Measurements from ENCODE around the gene THSD4. TPM values are rescaled to one million over a fixed set of nuclear protein-coding genes. Genes with fewer than 3 reads are reported as not detected.

Gene THSD4
- total RNA-seq, 1 experiment from 2014 or later = 1.2 TPM

DNA sequence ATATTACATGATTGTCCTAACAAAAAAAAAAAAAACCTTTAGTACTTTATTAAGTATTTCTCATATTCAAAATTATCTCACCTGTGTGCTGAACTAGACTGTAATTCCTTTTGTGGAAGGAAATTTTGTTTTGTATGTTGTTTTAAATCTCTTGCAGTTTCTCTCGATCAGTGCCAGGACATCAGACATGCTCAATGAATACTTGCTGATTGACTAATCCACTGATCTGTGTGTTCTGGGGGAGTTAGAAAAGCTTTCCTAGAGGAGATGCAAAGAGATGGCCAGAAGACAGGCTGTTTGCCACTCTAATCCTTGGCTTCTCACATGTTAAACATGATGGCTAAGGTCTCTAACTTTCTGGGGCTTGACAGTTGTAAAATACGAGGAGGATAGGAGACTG is 461.8 kb downstream of the THSD4 start:
- DNase-seq (ENCODE audit: low spot score) = no peak

DNA sequence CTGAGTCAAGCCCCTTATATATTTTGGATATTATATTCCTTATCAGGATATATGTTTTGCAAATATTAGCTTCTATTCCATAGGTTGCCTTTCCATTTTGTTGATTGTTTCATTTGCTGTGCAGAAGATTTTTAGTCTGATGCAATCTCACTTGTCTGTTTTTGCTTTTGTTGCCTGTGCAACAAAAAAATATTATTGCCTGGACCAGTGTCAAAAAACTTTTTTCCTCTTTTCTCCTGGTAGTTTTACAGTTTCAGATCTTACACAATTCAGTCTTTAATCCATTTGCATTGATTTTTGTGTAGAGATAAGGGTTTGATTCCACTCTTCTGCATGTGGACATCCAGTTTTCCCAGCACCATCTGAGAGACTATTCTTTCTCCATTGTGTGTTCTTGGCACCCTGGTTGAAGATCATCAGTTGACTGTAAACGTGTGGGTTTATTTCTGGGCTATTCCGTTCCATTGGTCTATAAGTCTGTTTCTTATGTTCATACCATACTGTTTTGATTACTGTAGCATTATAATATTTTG is 466.2 kb downstream of the THSD4 start:
- DNase-seq (ENCODE audit: low spot score) = no peak

DNA sequence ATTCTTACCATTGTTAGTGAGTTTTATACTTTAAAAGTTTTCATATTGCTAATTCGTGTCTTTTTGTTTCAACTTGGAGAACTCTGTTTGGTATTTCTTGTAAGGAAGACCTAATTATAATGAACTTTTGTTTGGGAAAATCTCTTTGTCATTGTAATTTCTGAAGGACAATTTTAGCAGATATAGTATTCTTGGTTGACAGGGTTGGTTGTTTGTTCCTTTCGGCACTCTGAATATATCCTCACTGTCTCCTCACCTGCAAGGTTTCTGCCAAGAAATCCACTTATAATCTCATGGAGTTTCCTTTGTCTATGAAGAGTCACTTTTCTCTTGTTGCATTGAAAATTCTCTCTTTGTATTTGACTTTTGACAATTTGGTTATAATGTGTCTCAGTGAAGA is 469.9 kb downstream of the THSD4 start:
- DNase-seq (ENCODE audit: low spot score) = no peak

DNA sequence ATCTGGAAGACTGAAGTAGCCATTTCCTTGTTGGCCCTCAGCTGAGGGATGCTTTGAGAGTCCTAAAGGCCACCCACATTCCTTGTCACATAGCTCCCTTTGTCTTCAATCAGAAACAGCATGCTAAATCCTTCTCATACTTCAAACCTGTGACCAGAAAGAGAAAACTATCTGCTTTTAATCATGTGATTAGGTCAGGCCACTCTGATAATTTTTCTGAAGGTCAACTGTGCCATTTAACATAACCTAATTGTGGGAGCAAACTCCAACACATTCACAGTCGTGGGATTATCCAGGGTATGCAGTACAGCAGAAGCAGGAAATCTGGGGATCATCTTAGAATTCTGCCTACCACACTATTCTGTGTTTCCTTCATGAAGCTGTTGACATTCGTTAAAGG is 471.2 kb downstream of the THSD4 start:
- DNase-seq (ENCODE audit: low spot score) = no peak

DNA sequence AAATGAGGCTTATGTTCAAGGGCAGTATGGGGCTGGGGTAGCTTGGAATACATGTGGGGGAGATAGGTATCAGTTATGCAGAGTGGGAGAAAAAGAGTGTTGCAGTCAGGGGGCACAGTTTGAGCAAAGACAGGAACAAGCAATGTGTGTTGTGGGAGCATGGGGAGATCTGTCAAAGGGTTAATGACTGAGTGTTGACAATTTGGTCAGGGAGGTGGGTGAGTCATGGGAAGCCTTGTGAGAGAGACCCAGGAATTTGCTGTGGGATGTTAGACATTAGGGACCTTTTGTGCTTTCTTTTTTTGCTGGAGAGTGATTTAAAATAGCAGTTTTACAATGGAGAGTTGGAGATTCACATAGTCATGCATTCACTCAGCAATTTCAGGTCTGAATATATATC is 473.5 kb downstream of the THSD4 start:
- DNase-seq (ENCODE audit: low spot score) = peak; percentile 57

DNA sequence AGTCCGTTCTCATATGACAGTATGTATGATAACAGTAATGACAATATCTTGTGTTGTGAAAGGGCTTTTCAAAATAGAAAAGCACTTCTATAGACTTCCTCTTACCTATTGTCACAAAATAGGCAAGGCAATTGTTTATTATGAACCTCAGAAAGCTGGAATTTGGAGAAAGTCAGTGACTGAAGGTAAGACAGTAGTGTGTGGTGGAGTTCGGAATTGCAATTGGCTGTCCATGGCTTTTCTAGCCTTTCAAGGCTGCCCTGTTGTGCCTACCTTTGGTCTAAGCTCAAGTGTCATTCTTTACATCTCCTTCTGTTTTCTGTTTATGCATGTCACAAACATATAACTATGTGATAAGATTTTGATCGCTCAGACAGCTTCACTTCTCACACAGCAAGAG is 475.8 kb downstream of the THSD4 start:
- no peak for DNase-seq (ENCODE audit: low spot score)

DNA sequence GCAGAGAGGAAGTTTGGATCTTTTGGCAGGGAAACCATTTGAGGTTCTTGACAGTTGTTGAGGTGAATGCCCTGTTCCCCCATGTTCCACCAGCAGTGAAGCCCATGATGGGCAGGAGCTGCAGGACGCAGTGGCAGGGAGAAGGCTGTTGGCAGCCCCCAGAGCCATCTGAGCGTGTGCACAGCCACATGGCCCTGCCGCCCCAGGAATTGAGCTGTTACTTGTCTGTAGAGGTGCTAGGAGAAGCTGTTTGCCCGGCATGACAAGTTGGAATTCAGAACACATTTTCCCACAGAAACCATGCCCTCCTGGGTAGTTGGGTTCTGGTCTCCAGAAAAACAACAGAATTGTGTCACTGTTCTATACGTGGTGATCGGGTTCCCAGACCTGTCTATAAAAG is 476.9 kb downstream of the THSD4 start:
- no peak for DNase-seq (ENCODE audit: low spot score)

DNA sequence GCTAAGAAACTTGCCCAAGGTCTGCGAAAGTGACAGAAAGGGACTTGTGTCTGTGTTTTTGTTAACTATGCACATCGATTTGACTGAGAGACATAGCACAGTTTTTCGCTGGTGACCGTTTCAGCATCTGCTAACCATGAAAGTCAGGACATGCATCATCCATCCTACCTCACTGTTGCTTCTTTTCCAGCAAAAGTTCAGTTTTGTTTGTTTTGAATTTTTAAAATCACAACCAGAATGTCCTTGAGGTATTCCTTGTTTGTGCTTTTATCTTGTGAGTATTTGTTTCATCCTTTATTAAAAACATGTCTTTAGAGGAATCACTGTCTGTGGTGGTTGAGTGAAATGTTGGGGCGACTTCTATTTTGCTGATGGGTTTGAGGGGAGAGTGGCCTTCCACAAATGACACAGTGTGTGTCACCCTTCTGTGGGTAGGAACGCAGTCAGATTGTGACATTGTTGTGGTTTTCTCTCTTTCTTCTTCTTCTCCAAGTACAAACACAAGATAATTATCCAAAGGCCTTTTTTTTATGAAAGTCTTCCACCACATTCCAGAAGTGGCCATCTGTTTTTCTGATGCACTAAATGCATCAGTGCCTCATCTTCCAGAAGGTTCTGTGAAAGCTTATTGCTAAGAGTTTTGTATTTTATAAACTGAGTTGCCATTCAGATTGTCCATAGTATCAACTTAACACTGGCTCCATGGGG is 480.7 kb downstream of the THSD4 start:
- DNase-seq (ENCODE audit: low spot score) = no peak

DNA sequence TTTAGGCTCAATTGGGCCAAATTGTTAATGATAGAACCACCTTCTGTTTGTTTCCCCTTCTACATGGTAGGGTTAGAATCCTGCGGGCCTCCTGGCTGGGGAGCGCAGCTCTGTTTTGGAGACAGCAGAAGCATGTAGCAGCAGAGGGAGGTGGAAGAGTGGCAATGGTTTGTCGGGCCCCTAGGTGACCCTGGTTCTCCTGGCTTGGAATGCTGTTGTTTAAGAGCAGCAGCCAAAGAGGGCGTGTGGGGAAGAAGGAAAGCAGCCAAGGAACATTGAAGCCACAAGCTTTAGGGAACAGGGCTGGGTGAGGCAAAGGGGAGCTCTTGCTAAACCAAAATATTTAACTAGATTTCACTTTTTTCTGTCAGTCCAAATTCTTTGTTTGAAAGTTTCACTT is 481.4 kb downstream of the THSD4 start:
- DNase-seq (ENCODE audit: low spot score) = peak; percentile 14

DNA sequence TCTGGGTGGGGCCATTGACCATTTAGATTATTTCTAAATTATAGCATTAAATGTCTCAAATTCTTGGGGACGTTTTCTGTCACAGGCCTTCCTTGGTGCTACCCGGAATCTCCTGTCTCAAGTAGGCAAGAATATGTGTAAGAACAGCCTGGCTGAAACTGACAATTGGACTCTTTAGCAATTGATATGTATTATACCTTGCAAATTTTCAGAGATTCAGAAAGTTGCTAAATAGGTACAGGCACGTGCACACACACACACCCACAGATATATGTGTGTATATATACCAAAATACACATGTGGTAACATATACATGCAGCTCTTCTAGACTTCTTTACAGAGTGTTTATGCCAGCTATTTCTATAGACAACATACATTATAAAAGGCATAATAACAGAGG is 481.9 kb downstream of the THSD4 start:
- no peak for DNase-seq (ENCODE audit: low spot score)

DNA sequence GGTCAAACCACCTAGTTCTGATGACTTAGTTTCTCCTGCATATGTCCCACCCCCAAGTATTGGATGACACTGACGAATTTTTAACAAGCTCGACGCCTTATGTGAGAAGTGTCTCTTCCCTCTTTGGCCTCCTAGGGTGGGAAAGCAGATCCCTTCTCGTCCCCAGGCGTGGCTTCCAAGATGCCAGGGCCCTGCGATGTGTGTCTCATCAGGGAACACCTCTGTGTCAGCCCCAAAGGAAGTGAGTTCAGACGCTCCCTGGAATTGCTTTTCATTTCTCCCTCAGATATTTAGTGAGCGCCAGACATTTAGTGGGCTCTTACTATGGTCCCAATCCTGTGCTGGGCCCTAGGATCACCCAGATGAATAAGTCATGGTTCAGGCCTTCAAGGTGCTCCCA is 482.4 kb downstream of the THSD4 start:
- DNase-seq (ENCODE audit: low spot score) = no peak

DNA sequence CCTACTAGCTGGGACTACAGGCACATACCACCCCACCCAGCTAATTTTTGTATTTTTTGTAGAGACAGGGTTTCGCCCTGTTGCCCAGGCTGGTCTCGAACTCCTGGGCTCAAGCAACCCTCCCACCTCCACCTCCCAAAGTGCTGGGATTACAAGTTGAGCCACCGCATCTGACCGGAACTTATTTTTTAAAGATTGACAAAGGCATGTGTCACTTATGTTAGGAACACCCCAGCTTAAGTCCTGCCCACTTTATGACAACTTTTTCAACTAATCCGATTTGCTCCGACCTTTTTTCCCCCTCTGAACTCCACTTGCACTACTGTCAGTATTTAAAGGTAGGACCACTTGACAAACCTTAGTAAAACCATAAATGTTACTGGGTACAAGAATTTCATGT is 483.5 kb downstream of the THSD4 start:
- DNase-seq (ENCODE audit: low spot score) = no peak

DNA sequence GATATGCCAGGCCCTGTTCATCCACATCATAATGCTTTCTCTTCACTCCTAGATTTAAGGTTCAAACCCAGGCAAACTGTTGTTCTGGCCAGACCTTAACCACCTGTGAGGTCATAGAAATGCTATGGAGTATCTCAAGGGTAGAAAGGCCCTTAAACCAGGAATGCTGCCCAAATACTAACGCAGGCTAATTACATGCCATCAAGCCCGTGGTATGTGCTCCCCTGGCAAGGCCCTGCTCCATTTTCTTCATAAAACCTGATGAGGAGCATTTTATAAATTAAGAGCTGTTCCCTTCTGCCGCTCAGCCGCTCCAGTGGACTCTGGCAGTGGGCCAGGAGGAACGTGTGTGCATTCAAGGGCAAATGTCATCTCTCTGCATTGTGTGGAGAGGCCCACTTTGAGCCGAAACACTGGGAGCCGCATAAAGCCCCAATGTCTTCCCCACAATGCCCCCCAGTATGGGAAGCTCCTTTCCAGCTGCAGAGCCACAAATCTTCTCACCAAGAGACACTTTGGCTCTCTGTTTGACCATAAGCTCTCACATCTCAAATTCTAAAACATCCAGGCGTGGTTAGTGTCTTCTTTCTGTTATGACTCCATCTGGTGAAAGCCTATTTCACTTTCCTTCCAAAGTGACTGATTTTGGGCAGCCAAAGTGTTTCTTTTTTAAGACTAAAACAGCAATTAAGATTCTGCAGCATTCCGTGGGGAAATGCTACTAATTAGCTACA is 484.3 kb downstream of the THSD4 start:
- DNase-seq (ENCODE audit: low spot score) = no peak

DNA sequence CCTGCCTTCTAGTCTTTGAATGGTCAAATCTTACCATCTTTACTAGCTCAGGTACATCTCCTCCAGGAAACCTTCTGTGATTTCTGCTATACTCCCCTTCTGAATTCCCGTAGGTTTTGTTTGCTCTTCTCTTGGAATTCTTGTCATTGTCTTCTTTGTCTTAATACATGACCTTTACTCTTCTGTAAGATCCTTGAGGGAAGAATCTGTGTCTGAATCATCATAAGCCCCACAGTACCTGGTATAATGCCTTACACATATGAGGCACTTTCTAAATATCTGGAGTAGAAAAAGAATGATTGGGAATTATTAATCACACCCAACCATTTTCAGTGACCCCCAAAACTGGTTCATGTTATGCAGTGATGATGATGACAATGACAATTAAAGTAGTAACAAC is 485.0 kb downstream of the THSD4 start:
- DNase-seq (ENCODE audit: low spot score) = no peak

DNA sequence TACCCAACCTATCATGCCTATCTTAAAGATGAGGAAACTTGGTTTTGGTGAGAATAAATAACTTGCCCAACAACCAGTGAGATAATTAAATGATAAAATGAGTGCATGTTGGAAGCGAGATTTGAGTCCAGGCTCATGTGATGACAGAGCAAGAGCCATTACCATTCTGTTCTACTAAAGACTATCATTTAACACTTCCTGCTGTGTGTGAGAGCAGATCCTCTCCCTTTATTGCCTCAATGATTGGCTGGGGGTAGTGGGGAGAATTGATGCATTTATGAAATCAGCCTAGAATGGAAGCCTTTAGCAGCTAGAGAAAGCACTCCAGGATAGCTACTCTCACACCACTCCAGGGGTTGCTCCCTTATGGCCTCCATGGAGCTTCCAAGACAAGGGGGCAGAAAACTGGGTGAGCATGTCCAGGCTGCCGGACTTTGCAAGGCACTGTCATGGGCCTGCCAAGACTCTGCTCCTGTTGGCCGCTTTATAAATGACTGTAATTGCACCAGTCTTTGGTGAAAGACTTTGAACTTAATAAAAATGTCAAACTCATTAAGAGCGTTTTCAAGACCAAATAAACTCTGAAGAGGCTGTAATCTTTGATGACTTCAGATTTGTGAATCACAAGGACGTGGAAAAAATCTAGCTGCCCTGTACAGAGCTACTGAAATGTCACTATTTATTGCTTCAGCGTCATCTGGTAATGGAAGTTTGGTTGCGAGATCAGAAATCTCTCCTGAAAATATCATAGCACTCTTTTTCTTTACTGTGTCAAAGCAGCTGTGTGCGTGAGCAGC is 486.0 kb downstream of the THSD4 start:
- DNase-seq (ENCODE audit: low spot score) = no peak

DNA sequence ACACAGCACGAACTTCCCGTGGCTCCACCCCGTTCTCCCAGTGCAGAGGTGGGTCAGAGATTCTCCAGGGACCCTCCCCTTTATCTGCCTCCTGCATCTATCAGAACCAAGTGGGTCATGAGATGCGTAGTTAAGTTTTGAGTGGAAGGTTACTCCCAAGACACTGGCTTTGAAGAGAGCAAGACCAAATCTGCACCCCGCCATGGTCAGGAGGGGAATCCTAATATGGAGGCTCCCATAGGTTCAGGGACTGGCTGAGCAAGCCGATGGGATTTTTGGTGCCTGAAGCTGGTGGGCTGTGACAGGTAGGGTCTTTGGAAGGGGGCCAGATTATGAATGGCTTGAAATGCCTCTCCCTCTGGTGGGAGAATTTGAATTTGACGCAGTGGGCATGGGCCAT is 488.1 kb downstream of the THSD4 start:
- no peak for DNase-seq (ENCODE audit: low spot score)

DNA sequence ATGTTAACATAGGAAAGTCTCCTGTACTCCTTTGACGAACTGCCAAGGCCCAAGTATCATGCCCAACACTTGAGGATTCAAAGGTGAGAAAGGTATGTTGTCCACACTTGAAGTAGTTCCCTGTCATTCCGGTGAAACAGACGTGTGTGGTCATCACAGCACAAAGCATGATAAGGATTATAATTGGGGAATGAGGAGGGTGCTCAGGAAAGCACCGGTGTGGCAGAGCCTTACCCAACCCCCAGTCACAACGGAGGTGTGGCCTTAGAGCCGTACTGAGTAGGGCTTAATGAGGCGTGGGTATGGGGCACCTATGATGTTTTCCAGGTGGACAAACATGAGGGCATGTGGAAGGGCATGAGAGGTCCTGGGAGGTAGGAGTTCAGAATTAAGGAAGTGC is 492.1 kb downstream of the THSD4 start:
- DNase-seq (ENCODE audit: low spot score) = no peak

DNA sequence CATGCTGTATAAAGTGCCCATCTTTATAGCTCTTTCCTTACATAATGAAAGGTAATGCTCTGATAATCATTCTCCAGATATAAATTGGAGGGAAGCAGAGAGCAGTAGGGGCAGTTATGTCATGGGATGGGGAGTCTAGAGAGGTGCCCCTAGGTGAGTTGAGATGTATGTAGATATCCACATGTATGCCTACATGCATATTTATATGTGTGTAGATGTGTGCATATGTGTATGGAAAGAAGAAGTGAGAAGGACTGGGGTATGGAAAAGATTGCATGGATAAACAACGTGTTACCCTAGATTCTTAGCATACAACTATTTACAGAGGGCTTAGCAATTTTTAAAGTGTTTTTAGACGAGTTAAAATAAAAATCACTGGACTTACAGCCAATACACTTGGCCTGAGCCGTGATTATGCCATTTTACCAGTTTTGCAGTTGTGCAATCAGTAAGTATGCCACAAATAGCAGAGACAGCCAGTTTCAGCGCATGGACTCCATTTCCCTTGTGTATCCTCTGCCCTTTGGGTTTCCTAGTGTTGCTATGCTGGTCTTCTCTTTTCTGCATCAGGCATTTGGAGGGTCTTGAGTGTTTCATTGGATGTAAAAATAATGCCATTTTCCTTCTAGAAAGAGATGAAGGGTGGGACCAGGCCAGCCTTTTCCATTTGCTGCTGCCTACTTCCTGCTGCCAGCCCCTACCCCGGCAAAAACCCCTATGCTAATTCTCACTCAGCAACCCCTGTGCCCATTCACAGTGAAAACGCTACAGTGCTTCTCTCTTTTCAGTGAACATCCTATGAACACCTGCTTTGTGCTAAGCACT is 495.7 kb downstream of the THSD4 start:
- no peak for DNase-seq (ENCODE audit: low spot score)

DNA sequence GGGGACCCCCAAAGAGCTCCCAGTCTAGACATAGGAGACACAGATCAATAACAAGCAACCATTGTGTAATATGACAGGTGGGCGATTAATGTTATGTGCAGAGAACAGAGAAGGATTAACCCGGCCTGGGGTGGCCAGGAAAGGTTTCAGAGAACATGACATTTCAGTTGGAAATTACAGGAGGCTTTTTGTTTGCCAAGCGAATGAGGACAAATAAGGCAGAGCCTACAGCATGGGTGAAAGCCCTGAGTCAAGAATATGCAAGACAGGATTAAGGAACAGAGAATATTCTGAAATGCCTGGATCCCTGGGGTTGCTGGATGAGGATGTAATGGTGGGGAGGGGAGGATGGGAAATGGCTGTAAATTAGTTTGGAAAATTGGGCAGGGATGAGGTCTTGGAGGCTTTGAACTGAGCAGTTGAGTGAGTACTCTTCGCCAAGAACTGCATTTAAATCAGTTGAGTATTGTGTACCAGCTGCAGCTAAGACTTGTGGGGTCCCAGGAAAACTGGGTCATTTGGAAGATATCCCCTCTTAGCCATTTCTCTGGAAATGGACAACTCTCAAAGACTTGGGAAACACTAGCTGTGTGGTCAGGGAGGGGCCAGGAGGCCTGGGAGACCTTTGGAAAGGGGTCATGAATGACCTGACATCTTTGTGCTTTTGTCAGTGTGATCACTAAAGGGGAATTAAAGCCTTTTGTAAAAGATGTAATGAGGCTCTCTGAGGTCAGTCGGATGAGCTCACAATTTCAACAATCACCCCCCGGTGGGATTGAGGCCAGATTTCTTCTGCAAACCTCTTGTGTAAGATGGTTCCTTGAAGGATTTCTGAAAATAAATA is 496.5 kb downstream of the THSD4 start:
- DNase-seq (ENCODE audit: low spot score) = no peak

DNA sequence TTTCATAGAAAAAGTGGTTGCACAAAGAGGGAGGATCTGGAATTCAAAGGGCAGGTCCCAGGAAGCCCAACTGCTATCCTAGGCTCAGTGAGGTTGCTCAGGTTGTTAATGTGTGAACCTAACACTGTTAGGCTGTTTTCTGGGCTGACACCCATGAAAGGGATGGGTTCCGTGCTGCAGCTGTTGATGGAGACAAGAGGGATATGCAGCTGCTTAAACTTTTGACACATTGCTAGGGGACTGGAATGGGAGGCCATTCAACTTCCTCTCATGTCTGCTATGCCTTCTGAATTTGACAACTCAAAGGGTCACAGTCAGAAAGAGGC is 497.1 kb downstream of the THSD4 start:
- DNase-seq (ENCODE audit: low spot score) = no peak

DNA sequence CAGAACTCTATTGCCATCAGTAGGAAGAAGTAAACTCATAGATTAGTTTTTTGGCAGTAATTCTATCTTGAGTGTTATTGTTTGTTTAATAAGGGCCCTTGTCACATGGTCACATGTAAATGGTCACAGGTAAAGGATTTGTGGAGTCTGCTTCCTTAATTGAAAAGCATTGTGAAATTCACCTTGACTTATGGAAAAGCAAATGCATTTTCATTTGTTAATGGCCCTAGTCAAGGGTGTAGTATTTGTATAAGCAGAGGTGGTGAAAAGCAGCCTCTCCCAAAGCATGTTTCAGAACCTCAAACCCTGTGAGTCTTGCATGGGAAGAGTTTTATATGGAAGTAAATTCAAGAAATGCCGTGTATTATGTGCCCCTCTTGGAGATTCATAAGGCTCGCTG is 497.6 kb downstream of the THSD4 start:
- no peak for DNase-seq (ENCODE audit: low spot score)

Data from H4 (cell line).